ENCODE measurements around the gene QSOX2.

The QSOX2 gene

DNA sequence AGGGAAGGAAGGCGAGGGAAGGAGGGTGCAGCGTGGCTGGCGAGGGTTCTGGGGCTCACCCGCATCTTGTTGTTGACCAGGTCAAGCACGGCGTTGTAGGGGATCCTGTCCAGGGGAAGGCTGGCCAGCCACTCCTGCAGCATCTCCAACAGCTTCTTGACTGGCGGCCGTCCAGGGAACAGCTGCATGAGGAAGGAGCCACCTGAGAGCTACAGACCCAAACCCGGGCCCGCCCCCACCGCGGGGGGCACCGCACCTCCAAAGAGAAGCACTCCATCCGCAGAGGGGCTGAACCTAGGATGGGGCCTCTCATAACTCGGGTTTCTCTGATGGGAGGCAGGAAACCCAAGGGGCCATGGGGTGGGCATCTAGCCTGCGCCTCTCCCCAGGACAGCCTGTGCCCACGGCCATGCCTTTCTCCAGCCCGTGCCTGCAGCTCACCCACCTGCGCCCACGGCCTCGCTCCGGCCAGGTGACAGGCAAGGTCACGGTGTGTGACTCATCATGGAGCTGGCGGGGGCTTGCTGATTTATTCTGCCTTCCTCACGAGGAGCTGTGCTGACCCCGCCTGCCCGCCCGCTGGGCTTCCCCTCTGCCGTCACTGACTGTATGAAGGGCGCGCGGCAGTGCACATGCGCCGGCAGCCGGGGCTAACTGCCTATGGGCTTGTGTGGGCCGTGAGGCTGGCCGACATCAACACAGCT, 28.9 kb downstream of the QSOX2 start:
- Histone ChIP-seq H3K4me3 (no peak overlapping the region), H3K4me1 (no peaks in the 10 kb centered on the region), H3K27me3 (no peaks in the 10 kb centered on the region), H3K9me3 (no peaks in the 10 kb centered on the region), H3K27ac (no peak overlapping the region), H3K36me3 (peaks cover 27 to 85% (median 76%) of the 10 kb centered on the region in 3 donors)
- intact Hi-C loops (cut with DNase I; ENCODE audit: low total_unique reads): no loop called here
- TF ChIP-seq, protein P1, sequence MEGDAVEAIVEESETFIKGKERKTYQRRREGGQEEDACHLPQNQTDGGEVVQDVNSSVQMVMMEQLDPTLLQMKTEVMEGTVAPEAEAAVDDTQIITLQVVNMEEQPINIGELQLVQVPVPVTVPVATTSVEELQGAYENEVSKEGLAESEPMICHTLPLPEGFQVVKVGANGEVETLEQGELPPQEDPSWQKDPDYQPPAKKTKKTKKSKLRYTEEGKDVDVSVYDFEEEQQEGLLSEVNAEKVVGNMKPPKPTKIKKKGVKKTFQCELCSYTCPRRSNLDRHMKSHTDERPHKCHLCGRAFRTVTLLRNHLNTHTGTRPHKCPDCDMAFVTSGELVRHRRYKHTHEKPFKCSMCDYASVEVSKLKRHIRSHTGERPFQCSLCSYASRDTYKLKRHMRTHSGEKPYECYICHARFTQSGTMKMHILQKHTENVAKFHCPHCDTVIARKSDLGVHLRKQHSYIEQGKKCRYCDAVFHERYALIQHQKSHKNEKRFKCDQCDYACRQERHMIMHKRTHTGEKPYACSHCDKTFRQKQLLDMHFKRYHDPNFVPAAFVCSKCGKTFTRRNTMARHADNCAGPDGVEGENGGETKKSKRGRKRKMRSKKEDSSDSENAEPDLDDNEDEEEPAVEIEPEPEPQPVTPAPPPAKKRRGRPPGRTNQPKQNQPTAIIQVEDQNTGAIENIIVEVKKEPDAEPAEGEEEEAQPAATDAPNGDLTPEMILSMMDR (IDR thresholded peaks at IDR 0.05): no peak
- no peak for DNase-seq

DNA sequence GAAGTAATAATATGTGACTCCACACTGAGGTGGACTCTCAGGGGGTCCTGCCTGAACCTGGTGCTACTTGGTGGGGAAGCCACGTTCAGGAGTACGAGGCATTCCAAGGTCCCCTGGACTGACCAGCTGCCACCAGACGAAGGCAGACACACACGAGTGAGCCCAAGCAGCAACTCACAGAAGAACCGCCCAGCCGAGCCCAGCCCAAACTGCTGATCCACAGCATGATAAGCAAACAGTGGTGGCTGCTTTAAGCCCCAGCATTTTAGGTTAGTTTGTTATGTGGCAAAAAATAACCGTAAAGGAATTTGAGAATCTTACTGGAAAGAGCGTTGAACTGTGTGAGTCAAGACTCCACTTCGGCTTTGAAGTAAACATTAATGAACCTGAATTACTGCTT, 31.9 kb downstream of the QSOX2 start:
- H3K4me1 ChIP-seq: no peaks in the 10 kb centered on the region
- peaks cover 27 to 91% (median 80%) of the 10 kb centered on the region in 3 donors for H3K36me3 ChIP-seq
- H3K4me3 ChIP-seq: no peak overlapping the region
- no peaks in the 10 kb centered on the region for H3K27me3 ChIP-seq
- DNase-seq: no peak
- intact Hi-C loops (cut with DNase I; ENCODE audit: low total_unique reads): no loop called here
- H3K27ac ChIP-seq: no peak overlapping the region
- TF ChIP-seq, protein P1 (IDR thresholded peaks at IDR 0.05): no peak
- H3K9me3 ChIP-seq: no peaks in the 10 kb centered on the region

- no peak overlapping the region for H3K27ac ChIP-seq
- TF ChIP-seq, protein P1 (IDR thresholded peaks at IDR 0.05): no peak
- peaks cover 27 to 90% (median 71%) of the 10 kb centered on the region in 3 donors for H3K36me3 ChIP-seq
- no peaks in the 10 kb centered on the region for H3K9me3 ChIP-seq
- DNase-seq: no peak
- H3K4me3 ChIP-seq: no peak overlapping the region
- intact Hi-C loops (cut with DNase I; ENCODE audit: low total_unique reads): no loop called here
- H3K27me3 ChIP-seq: no peaks in the 10 kb centered on the region
- H3K4me1 ChIP-seq: no peaks in the 10 kb centered on the region
These were observed 33.2 kb downstream of the QSOX2 start for GRCh38 chr9:136212345-136212950.

DNA sequence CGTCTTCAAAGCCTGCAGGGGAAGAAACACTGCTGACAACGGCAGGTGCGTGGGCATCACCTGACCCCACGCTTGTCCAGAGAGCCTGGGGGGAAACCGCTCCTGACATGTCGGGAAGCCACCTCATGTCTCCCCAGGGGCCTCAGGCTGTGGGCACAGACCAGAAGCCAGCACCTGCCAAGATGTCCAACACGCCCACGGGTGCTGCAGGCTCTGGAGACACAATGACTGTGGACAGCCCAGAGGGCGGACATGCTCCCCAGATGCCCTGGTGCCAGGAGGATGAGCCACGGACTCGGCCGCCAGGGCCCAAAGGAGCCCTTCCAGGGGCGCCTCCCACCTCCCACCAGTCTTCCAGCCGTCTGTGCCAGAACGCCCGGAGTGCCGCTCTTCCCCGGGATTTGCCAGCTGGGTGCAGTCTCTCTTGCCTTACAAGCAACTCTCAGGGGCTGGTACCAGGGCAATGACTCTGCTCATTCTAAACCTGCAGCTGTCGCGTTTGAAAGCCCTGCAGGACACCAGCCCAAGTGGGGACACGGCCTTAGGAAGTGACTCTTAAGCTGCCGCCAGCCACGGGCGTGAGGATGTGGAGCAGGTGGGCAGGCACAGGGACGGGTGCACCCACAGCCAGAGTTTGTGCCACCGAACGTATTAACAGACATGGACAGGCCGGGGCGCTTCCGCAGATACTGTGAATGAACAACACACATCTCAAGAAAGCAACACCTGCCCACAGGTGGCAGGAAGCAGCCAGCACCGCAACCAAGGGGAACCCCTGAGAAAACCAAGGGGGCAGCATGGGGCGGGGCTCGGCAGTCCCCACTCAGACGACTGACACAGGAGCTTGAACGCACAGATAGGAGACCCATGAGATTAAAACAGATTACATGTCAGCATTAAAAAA, 33.9 kb downstream of the QSOX2 start:
- H3K36me3 ChIP-seq: peaks cover 27 to 83% (median 65%) of the 10 kb centered on the region in 3 donors
- no peak for DNase-seq
- H3K9me3 ChIP-seq: no peaks in the 10 kb centered on the region
- no peak overlapping the region for H3K27ac ChIP-seq
- no peak overlapping the region for H3K4me3 ChIP-seq
- H3K27me3 ChIP-seq: no peaks in the 10 kb centered on the region
- TF ChIP-seq, protein P1 (IDR thresholded peaks at IDR 0.05): no peak
- no peaks in the 10 kb centered on the region for H3K4me1 ChIP-seq
- intact Hi-C loops (cut with DNase I; ENCODE audit: low total_unique reads): no loop called here

DNA sequence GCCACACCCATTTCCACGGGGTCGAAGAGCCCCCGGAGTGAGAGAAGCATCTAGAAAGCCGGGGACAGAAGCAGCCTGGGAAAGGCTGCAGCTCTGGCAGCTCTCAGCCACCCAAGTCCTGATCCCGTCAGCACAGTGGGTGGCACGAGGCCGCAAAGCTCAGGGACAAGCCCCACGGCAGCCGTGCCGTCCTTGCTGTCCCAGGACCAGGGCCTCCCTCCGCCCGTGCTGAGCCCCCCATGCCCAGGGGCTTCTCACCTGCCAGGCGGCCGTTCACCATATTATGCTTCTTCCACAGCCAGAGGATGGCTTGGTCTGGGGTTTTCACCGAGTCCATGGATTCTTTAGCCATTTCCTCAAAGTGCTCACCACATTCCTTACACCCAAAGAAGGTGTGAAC, 34.6 kb downstream of the QSOX2 start:
- intact Hi-C loops (cut with DNase I; ENCODE audit: low total_unique reads): no loop called here
- no peaks in the 10 kb centered on the region for H3K9me3 ChIP-seq
- no peak overlapping the region for H3K4me3 ChIP-seq
- H3K4me1 ChIP-seq: no peaks in the 10 kb centered on the region
- H3K27me3 ChIP-seq: no peaks in the 10 kb centered on the region
- TF ChIP-seq, protein P1 (IDR thresholded peaks at IDR 0.05): no peak
- DNase-seq: no peak
- H3K27ac ChIP-seq: no peak overlapping the region
- H3K36me3 ChIP-seq: peaks cover 23 to 76% (median 59%) of the 10 kb centered on the region in 3 donors

All from tibial artery (tissue), 4 donors.